GM23248 (cell line): ENCODE results near the gene TMEM165. TPM values are rescaled to one million over a fixed set of nuclear protein-coding genes. Genes with fewer than 3 reads are reported as not detected.
"Not testable (repeated sequence)": the region's sequence is repeated elsewhere in the genome, so short reads cannot be mapped to it uniquely, and the experiment has no call there.

Experiments used
- DNase-seq: peaks from one replicate; pipeline ENCODE4 v3.0.0-alpha.2; 2015
- H2AFZ ChIP-seq: fragments of 200-600 bp; sonication (generic); 2 replicates; pipeline ENCODE4 v1.6.1; 2016; ENCODE audit warnings: antibody characterized with exemption
- H3F3A ChIP-seq: fragments of 200-600 bp; sonication (generic); 2 replicates; pipeline ENCODE4 v1.6.1; 2016; ENCODE audit warnings: mild to moderate bottlenecking, antibody characterized with exemption, mixed run types; ENCODE audit not compliant: insufficient read depth
- H3K27ac ChIP-seq: fragments of 200-600 bp; sonication (generic); 2 replicates; pipeline ENCODE4 v1.5.1; 2016; ENCODE audit warnings: mild to moderate bottlenecking
- H3K27me3 ChIP-seq: fragments of 200-600 bp; sonication (generic); replicated peaks from 2 replicates; pipeline ENCODE4 v1.6.1; 2016; ENCODE audit warnings: mild to moderate bottlenecking; ENCODE audit not compliant: insufficient read depth
- H3K36me3 ChIP-seq: fragments of 200-600 bp; sonication (generic); 2 replicates; pipeline ENCODE4 v1.6.1; 2016; ENCODE audit warnings: low read depth, mild to moderate bottlenecking
- H3K4me1 ChIP-seq: fragments of 200-600 bp; sonication (generic); 2 replicates; pipeline ENCODE4 v1.6.1; 2016; ENCODE audit warnings: mild to moderate bottlenecking; ENCODE audit not compliant: insufficient read depth
- H3K4me2 ChIP-seq: fragments of 200-600 bp; sonication (generic); one replicate; pipeline ENCODE4 v1.6.1; 2016; ENCODE audit warnings: mild to moderate bottlenecking; ENCODE audit not compliant: unreplicated experiment
- H3K4me3 ChIP-seq: fragments of 200-600 bp; sonication (generic); 2 replicates; pipeline ENCODE4 v1.5.1; 2016; ENCODE audit warnings: mild to moderate bottlenecking
- H3K79me2 ChIP-seq: fragments of 200-600 bp; sonication (generic); 2 replicates; pipeline ENCODE4 v1.6.1; 2016; ENCODE audit warnings: mild to moderate bottlenecking; ENCODE audit not compliant: insufficient read depth
- H3K9ac ChIP-seq: fragments of 200-600 bp; sonication (generic); 2 replicates; pipeline ENCODE4 v1.6.1; 2016; ENCODE audit warnings: mild to moderate bottlenecking
- H3K9me2 ChIP-seq: fragments of 200-600 bp; sonication (generic); 2 replicates; pipeline ENCODE4 v1.6.1; 2016; ENCODE audit warnings: mixed run types, mild to moderate bottlenecking, moderate library complexity; ENCODE audit not compliant: insufficient read depth
- H3K9me3 ChIP-seq: fragments of 200-600 bp; sonication (generic); one replicate; pipeline ENCODE4 v1.6.1; 2017; ENCODE audit warnings: low read depth
- H4K20me1 ChIP-seq: fragments of 200-600 bp; sonication (generic); 2 replicates; pipeline ENCODE4 v1.6.0; 2016; ENCODE audit not compliant: insufficient read depth
- EZH2 ChIP-seq: fragments of 200-600 bp; sonication (generic); IDR thresholded peaks from 2 replicates; pipeline ENCODE4 v1.6.1; 2018; ENCODE audit warnings: antibody characterized with exemption, mild to moderate bottlenecking; ENCODE audit not compliant: insufficient read depth, poor library complexity, severe bottlenecking
- EZH2phosphoT487 ChIP-seq: fragments of 200-600 bp; sonication (generic); IDR thresholded peaks from 2 replicates; pipeline ENCODE4 v1.6.1; 2018; ENCODE audit warnings: antibody characterized with exemption, moderate library complexity, mild to moderate bottlenecking, low read depth; ENCODE audit not compliant: insufficient read depth
- WGBS, 2 experiments: methylation state at CpG; one replicate each; pipeline ENCODE4 v1.1.6; 2015 to 2017; ENCODE audit warnings: low lambda C conversion rate in 2 of 2, low coverage in 1 of 2; ENCODE audit errors: missing lambda C conversion rate in 2 of 2; 5-methylcytosine and 5-hydroxymethylcytosine counted together
- in situ Hi-C: fragments of 300-500 bp; cut with MboI; formaldehyde crosslinking; loops from 2 replicates; pipeline ENCODE4 v1.15.0; 2020
- polyA plus RNA-seq: library from polyadenylated mRNA; unstranded; fragments of >200 nt; fragmentation: Nextera tagmentation; extraction: Ambion mirVana; gene quantifications from 2 replicates; pipeline ENCODE4 v1.2.1, GENCODE V29; 2016
- total RNA-seq: library from RNA; depleted of rRNA; stranded (reverse); fragments of >200 nt; shearing (Covaris generic); gene quantifications from 2 replicates; pipeline ENCODE4 v1.2.3, GENCODE V29; 2014

Gene TMEM165
- total and polyA plus RNA-seq, 2 experiments from 2014 or later: 188 to 217 TPM

GRCh38 chr4:55358668-55359067 is 37.1 kb upstream of the TMEM165 start:
- DNase-seq: peak; percentile 93
- no peak for TF ChIP-seq EZH2phosphoT487
- no peak for TF ChIP-seq EZH2
- in situ Hi-C loops: no loop called here
- H3K4me1 ChIP-seq: peaks cover 36% of the 10 kb centered on the region
- H2AFZ ChIP-seq: peak overlapping the region; percentile 80
- H3K4me2 ChIP-seq: peak overlapping the region; percentile 69
- H3K9me2 ChIP-seq: no peaks in the 10 kb centered on the region
- H4K20me1 ChIP-seq: no peaks in the 10 kb centered on the region
- no peaks in the 10 kb centered on the region for H3K36me3 ChIP-seq
- no peaks in the 10 kb centered on the region for H3K9me3 ChIP-seq
- WGBS, 2 experiments: 0 to 1% methylated on average over 2 of the region's 2 CpGs
- no peaks in the 10 kb centered on the region for H3K27me3 ChIP-seq
- H3K9ac ChIP-seq: peak overlapping the region; percentile 63
- H3K79me2 ChIP-seq: no peaks in the 10 kb centered on the region
- H3K4me3 ChIP-seq: peak overlapping the region; percentile 38
- peak overlapping the region; percentile 82 for H3K27ac ChIP-seq
- peaks cover 27% of the 10 kb centered on the region for H3F3A ChIP-seq

GRCh38 chr4:55359397-55359916 is 36.3 kb upstream of the TMEM165 start:
- H3K79me2 ChIP-seq: no peaks in the 10 kb centered on the region
- no peaks in the 10 kb centered on the region for H4K20me1 ChIP-seq
- H3K27ac ChIP-seq: peak overlapping the region; percentile 82
- peak; percentile 57 for DNase-seq
- H3K27me3 ChIP-seq: no peaks in the 10 kb centered on the region
- H3K4me2 ChIP-seq: peak overlapping the region; percentile 69
- peak overlapping the region; percentile 63 for H3K9ac ChIP-seq
- H3K9me2 ChIP-seq: no peaks in the 10 kb centered on the region
- in situ Hi-C loops: no loop called here
- no peaks in the 10 kb centered on the region for H3K36me3 ChIP-seq
- 3 to 4% methylated on average over 8 of the region's 8 CpGs for WGBS, 2 experiments
- H3K4me3 ChIP-seq: peak overlapping the region; percentile 38
- H3F3A ChIP-seq: peaks cover 27% of the 10 kb centered on the region
- TF ChIP-seq EZH2 (no peak), EZH2phosphoT487 (no peak)
- H3K9me3 ChIP-seq: no peaks in the 10 kb centered on the region
- H2AFZ ChIP-seq: peak overlapping the region; percentile 80
- H3K4me1 ChIP-seq: peaks cover 36% of the 10 kb centered on the region

- H3K4me2 ChIP-seq, in situ Hi-C loops, H3K27me3 ChIP-seq, H3K9me3 ChIP-seq, H2AFZ ChIP-seq, H4K20me1 ChIP-seq, H3K27ac ChIP-seq, H3K4me3 ChIP-seq, H3K79me2 ChIP-seq, H3K9ac ChIP-seq, H3K36me3 ChIP-seq, DNase-seq, H3K9me2 ChIP-seq: not testable (repeated sequence)
- 94 to 96% methylated on average over 9 of the region's 9 CpGs for WGBS, 2 experiments
- Histone ChIP-seq H3K4me1 (peaks cover 18% of the 10 kb centered on the region), H3F3A (peaks cover 18% of the 10 kb centered on the region)
Observed at GRCh38 chr4:55362938-55363337, 32.8 kb upstream of the TMEM165 start.

- H3F3A ChIP-seq: peaks cover 11% of the 10 kb centered on the region
- H3K27me3 ChIP-seq: no peaks in the 10 kb centered on the region
- TF ChIP-seq EZH2phosphoT487: no peak
- TF ChIP-seq EZH2: no peak
- H2AFZ ChIP-seq: no peak overlapping the region
- H3K27ac ChIP-seq: no peak overlapping the region
- H4K20me1 ChIP-seq: no peaks in the 10 kb centered on the region
- no peaks in the 10 kb centered on the region; the same call in 1 of the 2 replicates for H3K36me3 ChIP-seq
- H3K4me3 ChIP-seq: no peak overlapping the region
- no peaks in the 10 kb centered on the region for H3K79me2 ChIP-seq
- in situ Hi-C loops: no loop called here
- 90 to 94% methylated on average over 9 of the region's 9 CpGs for WGBS, 2 experiments
- no peak overlapping the region for H3K9ac ChIP-seq
- DNase-seq: no peak
- H3K9me3 ChIP-seq: no peaks in the 10 kb centered on the region
- H3K4me2 ChIP-seq: no peak overlapping the region
- peaks cover 11% of the 10 kb centered on the region for H3K4me1 ChIP-seq
- H3K9me2 ChIP-seq: no peaks in the 10 kb centered on the region
Observed at GRCh38 chr4:55363691-55364351, 31.9 kb upstream of the TMEM165 start.
